Measurements from ENCODE around the gene KCNS1. TPM values are rescaled to one million over a fixed set of nuclear protein-coding genes. Genes with fewer than 3 reads are reported as not detected.

Gene KCNS1
- total RNA-seq, 1 experiment from 2014 or later = 1.2 TPM

- H3K27ac Mint-ChIP-seq = no peak overlapping the region
- peaks cover 10% of the 10 kb centered on the region for H3K4me1 Mint-ChIP-seq
- no peaks in the 10 kb centered on the region for H3K9me3 Mint-ChIP-seq
- H3K27me3 Mint-ChIP-seq (ENCODE audit: low read depth) = peaks cover 20% of the 10 kb centered on the region
- TF ChIP-seq SOX15 (CRISPR knock-in tag; IDR thresholded peaks at IDR 0.05) (no peak), ZSCAN18 (CRISPR knock-in tag; IDR thresholded peaks at IDR 0.05) (no peak), CDX4 (CRISPR knock-in tag; IDR thresholded peaks at IDR 0.05; ENCODE audit: borderline replicate concordance) (no peak), ERG (CRISPR knock-in tag; IDR thresholded peaks at IDR 0.05) (no peak), RORB (CRISPR knock-in tag; IDR thresholded peaks at IDR 0.05) (no peak), ELF4 (CRISPR knock-in tag; IDR thresholded peaks at IDR 0.05; ENCODE audit: low read depth) (no peak), CREM (CRISPR knock-in tag; IDR thresholded peaks at IDR 0.05) (no peak), IRF2 (CRISPR knock-in tag; IDR thresholded peaks at IDR 0.05; ENCODE audit: borderline replicate concordance, low read depth) (no peak), NR3C1 (CRISPR knock-in tag; conservative IDR thresholded peaks at IDR 0.05; ENCODE audit: low read depth) (no peak), USF2 (CRISPR knock-in tag; IDR thresholded peaks at IDR 0.05) (no peak), ZMAT4 (CRISPR knock-in tag; IDR thresholded peaks at IDR 0.05) (no peak), ATF3 (CRISPR knock-in tag; conservative IDR thresholded peaks at IDR 0.05) (no peak), GRHL2 (CRISPR knock-in tag; IDR thresholded peaks at IDR 0.05; ENCODE audit: insufficient replicate concordance, severe bottlenecking) (no peak), IRF1 (CRISPR knock-in tag; IDR thresholded peaks at IDR 0.05) (no peak)
- no peak for ATAC-seq
- POLR2A ChIA-PET = no interaction called here
- H3K36me3 Mint-ChIP-seq = peaks cover 3% of the 10 kb centered on the region; the same call in 1 of the 2 replicates
- CTCF ChIA-PET = interaction anchor here (0.8 to 9.5 kb wide), 4 partner anchors 20 to 137 kb away, joined by 4 to 165 read pairs (median 54); partner anchors contain the start of gene WFDC5
- DNase-seq (ENCODE audit: low spot score) = no peak
- no peak overlapping the region for H3K4me3 Mint-ChIP-seq
Measured at GRCh38 chr20:45092898-45093297, 8.0 kb downstream of the KCNS1 start.

- CTCF ChIA-PET = interaction anchor here (0.5 to 2.5 kb wide), 3 partner anchors 20 to 86 kb away, joined by 3 to 10 read pairs (median 5); no protein-coding TSS in a partner anchor
- no peaks in the 10 kb centered on the region for H3K36me3 Mint-ChIP-seq
- H3K9me3 Mint-ChIP-seq = no peaks in the 10 kb centered on the region
- POLR2A ChIA-PET = no interaction called here
- no peak overlapping the region for H3K4me3 Mint-ChIP-seq
- ATAC-seq (no peak), DNase-seq (ENCODE audit: low spot score) (no peak)
- peaks cover 6% of the 10 kb centered on the region for H3K27me3 Mint-ChIP-seq (ENCODE audit: low read depth)
- H3K27ac Mint-ChIP-seq = no peak overlapping the region
- H3K4me1 Mint-ChIP-seq = peaks cover 12% of the 10 kb centered on the region
- TF ChIP-seq AR (CRISPR knock-in tag; IDR thresholded peaks at IDR 0.05) (no peak), MYBL2 (CRISPR knock-in tag; IDR thresholded peaks at IDR 0.05) (no peak), JUN (CRISPR knock-in tag; IDR thresholded peaks at IDR 0.05) (no peak), TEAD4 (CRISPR knock-in tag; IDR thresholded peaks at IDR 0.05) (no peak), GTF2I (CRISPR knock-in tag; conservative IDR thresholded peaks at IDR 0.05) (no peak), NR1H2 (CRISPR knock-in tag; IDR thresholded peaks at IDR 0.05) (no peak), NR2C2 (CRISPR knock-in tag; IDR thresholded peaks at IDR 0.05) (no peak), NFATC4 (CRISPR knock-in tag; IDR thresholded peaks at IDR 0.05) (no peak), ZBTB21 (CRISPR knock-in tag; IDR thresholded peaks at IDR 0.05; ENCODE audit: borderline replicate concordance) (no peak), ARID4B (CRISPR knock-in tag; IDR thresholded peaks at IDR 0.05; ENCODE audit: borderline replicate concordance) (no peak)
Measured at GRCh38 chr20:45091366-45091765, 9.6 kb downstream of the KCNS1 start.

All from WTC11 (cell line).